NCI-H345 treated with DMSO at 0.1 percent for 48 hours (cell line): ENCODE results near the gene PRXL2B.

Experiments used
- DNase-seq: peaks from one replicate; lab custom pipeline; 2025; ENCODE audit not compliant: unreplicated experiment; lab: John Stamatoyannopoulos, UW

The PRXL2B gene

GRCh38 chr1:2585318-2586092, 1.1 kb upstream of the PRXL2B start:
- DNase-seq, result no peak

DNA sequence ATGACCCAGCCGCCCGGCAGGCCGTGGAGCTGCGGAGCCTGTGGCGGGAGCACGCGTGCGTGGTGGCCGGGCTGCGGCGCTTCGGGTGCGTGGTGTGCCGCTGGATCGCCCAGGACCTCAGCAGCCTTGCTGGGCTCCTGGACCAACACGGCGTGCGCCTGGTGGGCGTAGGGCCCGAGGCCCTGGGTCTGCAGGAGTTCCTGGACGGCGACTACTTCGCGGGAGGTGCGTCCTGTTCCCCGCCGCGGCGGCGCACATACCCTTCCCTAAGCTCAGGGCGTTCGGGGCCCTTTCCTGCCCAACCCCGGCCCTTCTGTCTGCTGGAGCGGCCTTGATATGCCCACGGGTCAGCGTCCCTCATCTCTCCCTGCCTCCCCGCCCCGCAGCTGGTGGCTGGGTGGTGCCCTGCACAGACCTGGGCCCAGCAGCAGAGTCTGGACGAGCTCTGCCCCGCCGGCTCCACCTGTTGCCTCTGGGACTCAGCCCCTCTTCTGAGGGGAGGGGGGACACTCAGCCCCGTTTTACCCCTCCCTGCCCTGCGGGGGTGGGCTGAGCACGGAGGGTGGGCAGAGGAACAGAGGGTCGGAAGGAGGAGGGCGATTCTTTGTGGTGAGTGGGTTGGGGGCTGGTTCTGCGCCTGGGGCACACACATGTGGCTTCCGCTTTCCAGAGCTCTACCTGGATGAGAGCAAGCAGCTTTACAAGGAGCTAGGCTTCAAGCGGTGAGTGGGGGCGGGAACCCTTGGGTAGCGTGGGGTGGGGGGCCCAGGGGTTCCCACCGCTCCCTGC, 688 bp downstream of the PRXL2B start:
- no peak for DNase-seq

- no peak for DNase-seq
Measured at GRCh38 chr1:2587860-2588571, 1.4 kb downstream of the PRXL2B start.

DNA sequence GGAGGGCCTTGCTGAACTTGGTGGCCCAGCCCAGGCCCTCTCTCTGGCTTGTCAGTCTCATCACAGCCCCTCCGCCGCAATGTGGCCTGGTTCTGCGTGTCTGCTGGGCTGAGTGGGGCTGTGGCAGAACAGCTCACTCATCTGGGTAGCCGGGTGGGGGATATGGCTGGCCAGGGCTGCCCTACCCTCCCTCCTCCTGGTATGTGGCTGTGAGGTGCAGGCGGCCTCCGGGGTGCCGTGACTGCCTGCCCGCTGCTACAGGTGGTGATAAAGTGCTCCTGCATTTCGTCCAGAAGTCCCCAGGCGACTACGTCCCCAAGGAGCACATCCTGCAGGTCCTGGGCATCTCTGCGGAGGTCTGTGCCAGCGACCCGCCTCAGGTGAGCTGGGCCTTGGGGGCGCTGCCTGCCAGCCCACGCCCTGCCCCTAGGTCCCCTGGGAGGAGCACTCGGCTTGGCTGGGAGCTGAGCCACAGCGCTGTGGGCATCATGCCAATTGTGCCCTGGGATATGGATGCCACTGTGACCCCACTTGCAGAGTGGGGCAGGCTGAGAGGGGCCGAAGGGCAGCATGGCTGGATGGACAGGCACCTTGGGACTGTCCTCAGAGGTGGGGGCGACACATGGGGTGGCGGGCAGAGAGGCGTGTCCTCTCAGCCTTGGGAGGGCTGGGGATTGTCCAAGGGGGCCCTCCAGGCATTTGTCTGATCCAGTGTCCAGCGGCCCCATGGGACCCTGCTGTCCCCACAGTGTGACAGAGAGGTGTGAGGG, 2.3 kb downstream of the PRXL2B start:
- DNase-seq, result no peak

- no peak for DNase-seq
Measured at GRCh38 chr1:2589431-2590232, 3.1 kb downstream of the PRXL2B start.

DNA sequence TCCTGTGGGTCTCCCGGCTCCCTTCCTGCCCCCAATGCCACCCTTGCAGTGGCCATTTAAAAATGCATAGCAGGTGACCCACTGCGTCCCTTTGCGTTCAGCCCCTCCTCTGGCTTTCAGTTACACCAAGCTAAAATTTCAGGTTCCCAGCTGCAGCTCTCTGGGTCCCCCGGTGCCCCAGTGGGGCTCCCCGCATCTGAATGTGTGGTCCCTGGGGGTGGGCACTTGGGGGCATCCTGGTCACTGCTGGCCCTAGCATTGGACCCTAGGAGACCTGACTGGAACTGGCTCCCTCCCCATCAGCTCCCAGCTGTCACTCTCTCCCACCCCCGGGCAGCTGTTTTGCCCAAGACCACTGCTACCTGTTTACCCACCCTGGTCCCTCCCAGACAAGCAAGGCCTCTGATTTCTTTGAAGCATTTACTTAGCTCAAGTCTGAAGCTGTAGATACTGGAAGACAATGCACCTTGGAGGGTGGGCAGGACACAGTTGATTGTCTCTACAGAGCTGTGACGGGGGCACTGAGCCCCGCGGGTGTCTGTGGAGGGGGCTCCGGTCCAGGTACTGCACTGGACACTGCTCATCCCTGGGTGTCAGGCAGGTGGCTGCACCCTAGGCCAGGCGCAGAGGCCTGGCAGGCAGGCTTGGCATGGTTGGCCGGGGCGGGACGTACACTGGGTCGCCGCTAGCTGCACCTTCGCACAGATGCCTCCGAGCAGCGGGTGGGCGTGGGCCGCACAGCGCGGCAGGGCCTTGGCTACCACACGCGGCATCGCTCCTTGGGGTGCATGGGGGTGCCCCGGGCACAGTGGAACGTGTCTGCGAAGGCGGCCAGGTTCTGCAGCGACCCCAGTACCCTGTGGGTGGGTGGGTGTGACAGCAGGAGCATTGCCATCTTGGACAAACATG, 3.9 kb downstream of the PRXL2B start:
- no peak for DNase-seq

- DNase-seq, result no peak
Measured at GRCh38 chr1:2591233-2591580, 4.6 kb downstream of the PRXL2B start.

DNA sequence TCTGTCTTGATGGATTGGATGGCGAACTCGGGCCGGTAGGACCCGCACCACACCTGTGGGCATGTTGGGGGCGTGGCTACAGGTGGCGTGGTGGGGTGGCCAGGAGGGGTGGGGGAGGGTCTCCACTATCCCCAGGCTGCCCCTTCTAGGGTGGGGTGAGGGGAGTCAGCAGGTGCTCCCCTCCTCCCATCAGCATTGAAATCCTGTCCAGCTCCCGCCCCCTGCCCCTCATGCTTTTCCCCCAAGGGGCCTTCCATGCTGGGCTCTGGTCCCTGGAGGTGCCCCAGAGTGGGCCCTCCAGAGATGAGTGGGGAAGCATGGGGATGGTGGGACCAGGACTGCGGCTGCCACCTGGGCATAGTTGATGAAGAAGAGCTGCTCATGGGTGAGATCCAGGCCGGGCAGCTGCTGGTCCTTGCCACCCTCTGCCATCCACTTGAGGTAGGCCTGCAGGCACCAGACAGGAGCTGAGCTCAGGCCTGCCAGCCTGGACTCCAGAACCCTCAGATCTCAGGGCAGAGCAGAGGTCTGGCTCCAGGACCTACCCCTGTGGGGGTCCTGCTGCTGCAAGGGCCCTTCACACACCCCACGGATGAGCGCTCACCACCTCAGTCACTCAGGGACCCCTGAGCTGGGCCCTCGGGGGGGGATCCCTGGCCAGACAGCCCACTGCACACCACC, 5.1 kb downstream of the PRXL2B start:
- DNase-seq, result no peak

DNA sequence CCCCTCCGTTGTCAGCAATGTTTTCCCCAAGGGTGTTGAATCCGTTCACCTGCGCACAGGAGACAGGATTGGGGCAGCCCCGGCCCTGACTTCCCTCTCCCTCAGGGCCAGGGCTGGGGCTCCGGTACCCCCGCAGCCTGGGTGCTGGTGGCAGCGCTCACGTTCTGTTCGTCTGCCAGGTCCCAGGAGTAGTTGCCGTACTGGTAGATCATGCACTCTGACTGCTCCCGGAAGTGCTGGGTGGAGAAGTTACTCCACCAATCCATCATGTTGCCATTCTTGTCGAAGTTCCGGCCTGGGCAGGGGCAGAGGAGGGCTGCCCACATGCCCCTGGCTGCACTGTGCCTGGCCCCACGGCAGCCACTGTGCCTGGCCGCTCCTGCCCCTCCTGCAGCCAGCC, 6.1 kb downstream of the PRXL2B start:
- DNase-seq, result no peak

DNA sequence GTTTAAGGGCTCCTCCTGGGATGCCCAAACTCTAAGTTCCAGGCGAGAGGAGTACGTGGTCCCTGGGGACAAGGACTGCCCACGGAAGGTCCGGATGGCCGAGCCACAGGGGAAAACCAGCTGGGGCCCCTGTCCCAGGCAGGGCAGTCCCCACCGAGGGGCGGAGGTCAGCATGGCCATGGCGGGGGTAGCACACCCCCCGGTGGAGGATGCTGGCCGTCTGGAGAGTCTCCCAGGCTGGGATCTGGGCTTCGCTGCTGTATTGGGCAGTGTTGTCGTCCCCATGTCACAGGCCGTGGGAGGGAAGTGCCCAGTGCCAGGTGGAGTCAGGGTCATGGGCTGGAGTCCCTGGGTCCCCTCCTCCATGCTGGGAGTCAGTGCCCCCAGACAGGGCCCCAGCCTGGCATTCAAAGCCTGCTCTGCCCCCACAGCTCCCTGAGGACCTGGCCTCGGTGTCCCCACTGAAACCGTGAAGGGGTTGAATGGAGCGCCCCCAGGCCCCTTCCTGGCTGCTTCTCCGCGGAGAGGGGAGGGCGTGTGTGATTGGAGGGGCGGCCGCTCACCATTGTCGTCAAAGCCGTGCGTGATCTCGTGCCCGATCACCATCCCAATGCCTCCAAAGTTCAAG, 6.8 kb downstream of the PRXL2B start:
- no peak for DNase-seq

DNA sequence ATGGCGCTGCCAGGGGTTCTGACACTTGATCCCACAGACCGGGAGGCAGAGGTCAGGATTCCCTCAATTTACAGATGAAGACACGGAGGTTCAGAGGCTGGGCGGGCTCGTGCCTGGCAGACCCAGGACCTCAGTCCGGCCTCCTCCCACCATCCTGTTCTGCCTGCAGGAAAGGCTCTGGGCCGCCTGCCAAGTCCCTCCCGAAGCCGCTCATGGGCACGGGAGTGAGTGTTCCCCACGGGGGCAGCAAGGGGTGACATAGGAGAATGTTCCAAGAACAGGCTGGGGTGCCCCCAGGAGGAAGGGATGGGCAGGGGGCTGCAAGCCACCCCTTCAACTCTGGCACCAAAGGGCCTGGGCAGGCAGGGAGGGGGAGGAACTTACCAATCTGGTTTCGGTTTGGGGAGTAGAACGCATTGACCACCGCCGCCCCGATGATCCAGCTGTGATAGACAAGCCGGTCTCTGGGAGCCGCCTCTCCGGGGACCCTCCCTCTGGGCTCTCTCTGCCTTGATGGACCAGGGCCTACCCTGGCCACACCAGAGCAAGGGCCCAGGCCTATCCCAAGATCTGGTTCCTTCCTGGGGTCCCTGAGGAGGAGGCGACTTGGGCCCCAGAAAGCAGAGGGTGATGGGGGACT, 7.5 kb downstream of the PRXL2B start:
- no peak for DNase-seq

DNA sequence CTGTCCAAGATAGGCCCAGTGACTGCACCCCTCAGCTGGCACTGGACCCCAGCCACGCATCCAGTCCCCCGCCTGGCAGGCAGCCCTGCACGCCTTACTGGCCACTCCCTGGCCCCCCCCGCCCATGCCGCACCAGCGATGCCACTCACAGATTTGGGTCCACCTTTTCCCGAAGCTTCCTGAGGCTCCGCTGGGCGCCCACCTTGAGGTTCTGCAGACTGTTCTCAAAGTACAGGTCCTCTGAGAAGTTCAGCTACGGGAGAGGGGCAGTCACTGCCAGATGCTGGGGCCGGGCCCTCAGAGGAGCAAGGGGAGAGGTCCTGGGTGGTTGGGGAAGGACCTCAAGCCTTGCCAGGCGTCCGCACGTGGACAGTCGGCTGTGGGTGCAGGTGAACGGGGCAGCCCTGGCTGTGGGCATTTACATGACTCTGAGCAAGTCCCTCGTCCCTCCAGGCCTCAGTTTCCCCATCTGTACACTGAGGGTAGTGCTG, 8.1 kb downstream of the PRXL2B start:
- no peak for DNase-seq

GRCh38 chr1:2595261-2595811, 8.8 kb downstream of the PRXL2B start:
- no peak for DNase-seq

DNA sequence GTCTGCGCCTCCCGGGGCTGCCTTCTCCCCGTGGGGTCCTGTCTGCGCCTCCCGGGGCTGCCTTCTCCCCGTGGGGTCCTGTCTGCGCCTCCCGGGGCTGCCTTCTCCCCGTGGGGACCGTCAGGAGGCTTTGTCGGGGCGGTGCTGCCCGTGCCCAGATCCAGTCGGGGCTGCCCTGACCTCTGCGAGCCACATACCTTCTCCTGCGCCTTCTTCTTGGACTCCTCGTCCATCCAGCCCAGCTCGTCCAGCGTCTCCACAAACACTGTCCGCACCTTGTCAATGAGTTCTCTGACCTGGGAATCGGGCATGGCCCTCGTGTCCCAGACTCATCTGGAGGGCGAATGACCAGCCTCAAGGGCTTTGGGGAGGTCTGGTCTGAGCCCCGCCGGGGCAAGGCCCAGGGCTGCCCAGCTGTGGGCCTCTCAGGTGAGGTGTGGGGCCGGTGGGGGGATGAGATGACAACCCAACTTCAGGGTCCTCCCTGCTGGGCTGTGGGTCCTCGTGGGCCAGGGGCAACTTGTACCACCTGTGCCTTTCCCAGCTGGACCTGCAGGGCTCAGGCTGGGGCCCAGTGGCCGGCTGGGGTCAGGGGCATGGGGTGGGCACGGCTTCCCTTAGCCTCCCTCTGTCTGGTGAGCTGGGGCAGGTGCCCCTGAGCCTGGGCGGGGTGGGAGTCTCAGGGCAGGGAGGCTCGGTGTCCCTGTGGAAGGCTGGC, 9.4 kb downstream of the PRXL2B start:
- DNase-seq, result no peak

DNA sequence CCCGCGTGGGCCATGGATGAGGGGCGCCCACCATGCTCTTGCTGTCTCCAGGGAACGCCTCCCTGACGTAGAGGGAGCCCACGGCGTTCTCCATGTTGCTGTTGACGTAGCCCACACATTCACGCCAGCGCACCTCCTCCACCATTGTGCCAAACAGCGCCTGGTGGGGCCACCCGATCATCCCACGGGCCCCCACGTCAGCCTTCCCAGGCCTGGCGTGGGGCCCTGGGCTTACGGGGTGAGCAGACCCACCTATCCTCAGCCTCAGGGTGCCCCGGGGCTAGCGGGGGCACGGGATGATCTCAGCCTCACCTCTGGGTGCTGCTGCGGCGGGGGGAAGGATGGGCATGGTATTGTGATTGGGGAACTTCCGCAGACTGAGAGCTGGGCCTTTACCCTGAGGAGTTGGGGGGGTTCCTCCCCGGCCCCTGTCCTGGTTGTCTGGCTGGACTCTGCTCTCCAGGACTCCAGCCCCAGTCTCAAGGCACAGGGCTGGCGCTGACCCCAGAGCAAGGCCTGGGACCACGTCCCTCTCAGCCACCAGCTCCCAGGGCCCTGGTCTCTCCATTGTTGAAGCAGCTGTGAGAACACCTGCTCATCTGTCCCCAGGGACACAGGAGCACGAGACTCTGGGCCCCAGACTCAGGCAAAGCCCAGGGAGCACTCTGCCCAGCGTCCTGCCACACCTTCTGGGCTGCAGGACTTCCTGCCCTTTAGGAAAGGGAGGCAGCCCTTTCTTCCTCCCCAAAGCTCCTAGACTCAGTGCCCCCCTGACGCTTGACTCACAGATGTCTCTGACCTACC, 10.2 kb downstream of the PRXL2B start:
- no peak for DNase-seq
